HepG2 (cell line): ENCODE measurements around the gene DCAF6. TPM values are rescaled to one million over a fixed set of nuclear protein-coding genes. Genes with fewer than 3 reads are reported as not detected.

Experiments
- ATRX ChIP-seq: sonication (generic); formaldehyde crosslinking; IDR thresholded peaks from 2 replicates; pipeline ENCODE4 v1.4.0; 2020; ENCODE audit warnings: missing genetic modification reagents, borderline replicate concordance
- ETV6 ChIP-seq: sonication (generic); formaldehyde crosslinking; conservative IDR thresholded peaks from 2 replicates; pipeline ENCODE4 v1.4.0; 2020; ENCODE audit warnings: missing genetic modification reagents
- IKZF5 ChIP-seq: IDR thresholded peaks from 2 replicates; pipeline ENCODE4 v1.6.1; 2018; ENCODE audit warnings: missing genetic modification reagents, mild to moderate bottlenecking, missing compliant biosample characterization
- PCBP2 ChIP-seq: fragments of 200-400 bp; formaldehyde crosslinking; optimal IDR thresholded peaks from 2 replicates; pipeline ENCODE3; 2018; ENCODE audit warnings: low read length, low read depth; ENCODE audit not compliant: poor library complexity, severe bottlenecking
- TEAD2 ChIP-seq: sonication (generic); formaldehyde crosslinking; IDR thresholded peaks from 2 replicates; pipeline ENCODE4 v1.9.0; 2021; ENCODE audit warnings: missing genetic modification reagents
- YY1 ChIP-seq: IDR thresholded peaks from 2 replicates; pipeline ENCODE4 v1.6.1; 2011; ENCODE audit warnings: low read length, low read depth, moderate library complexity, mild to moderate bottlenecking; ENCODE audit not compliant: insufficient read depth, insufficient replicate concordance
- ZBTB10 ChIP-seq: sonication (generic); formaldehyde crosslinking; IDR thresholded peaks from 2 replicates; pipeline ENCODE4 v1.4.0; 2020; ENCODE audit warnings: missing genetic modification reagents, borderline replicate concordance
- ZBTB20 ChIP-seq: sonication (generic); formaldehyde crosslinking; IDR thresholded peaks from 2 replicates; pipeline ENCODE4 v1.8.1; 2023; ENCODE audit warnings: missing genetic modification reagents, low read depth, mild to moderate bottlenecking, borderline replicate concordance
- ZBTB39 ChIP-seq: sonication (generic); formaldehyde crosslinking; IDR thresholded peaks from 2 replicates; pipeline ENCODE4 v1.5.0; 2020; ENCODE audit warnings: missing genetic modification reagents
- ZFP36 ChIP-seq: fragments of 150-350 bp; IDR thresholded peaks from 2 replicates; pipeline ENCODE4 v1.6.1; 2018; ENCODE audit warnings: borderline replicate concordance, low read length, low read depth; ENCODE audit not compliant: partially characterized antibody
- ZFP90 ChIP-seq: sonication (generic); formaldehyde crosslinking; IDR thresholded peaks from 2 replicates; pipeline ENCODE4 v1.8.0; 2022; ENCODE audit warnings: missing genetic modification reagents, mild to moderate bottlenecking, inconsistent platforms, borderline replicate concordance
- ZNF260 ChIP-seq: sonication (generic); formaldehyde crosslinking; IDR thresholded peaks from 2 replicates; pipeline ENCODE4 v1.4.0; 2020; ENCODE audit warnings: missing genetic modification reagents, low read depth, mild to moderate bottlenecking, borderline replicate concordance
- ZNF362 ChIP-seq: sonication (generic); formaldehyde crosslinking; IDR thresholded peaks from 2 replicates; pipeline ENCODE4 v1.4.0; 2020; ENCODE audit warnings: missing genetic modification reagents, mild to moderate bottlenecking, borderline replicate concordance
- ZNF383 ChIP-seq: sonication (generic); formaldehyde crosslinking; IDR thresholded peaks from 2 replicates; pipeline ENCODE4 v1.4.0; 2020; ENCODE audit warnings: missing genetic modification reagents, mild to moderate bottlenecking, borderline replicate concordance
- ZNF749 ChIP-seq: sonication (generic); formaldehyde crosslinking; IDR thresholded peaks from 2 replicates; pipeline ENCODE4 v1.8.0; 2022; ENCODE audit warnings: mild to moderate bottlenecking, missing genetic modification reagents, moderate library complexity, borderline replicate concordance
- ZNF768 ChIP-seq: sonication (generic); formaldehyde crosslinking; IDR thresholded peaks from 2 replicates; pipeline ENCODE4 v1.4.0; 2020; ENCODE audit warnings: missing genetic modification reagents
- polyA plus RNA-seq, 8 experiments: library from polyadenylated mRNA; depleted of rRNA in 3 of 8; stranded (reverse) in 7 of 8; unstranded in 1 of 8; fragments of >200 nt; fragmentation: Illumina TruSeq in 4 of 8; extraction: Trizol in 4 of 8; gene quantifications; 2 replicates each; pipeline versions ENCODE4 v1.2.1 to v1.2.3, GENCODE V29; 2011 to 2016; ENCODE audit warnings: low read depth in 4 of 8, missing spikeins in 1 of 8, mixed read lengths in 1 of 8; ENCODE audit not compliant: insufficient read depth in 1 of 8
- total RNA-seq, 5 experiments: library from RNA; depleted of rRNA; stranded (reverse); fragments of >200 nt; fragmentation: Illumina TruSeq; extraction: Trizol; gene quantifications; 2 replicates each; pipeline ENCODE4 v1.2.3, GENCODE V29; 2016; ENCODE audit warnings: low read depth in 1 of 5
- TF ChIP-seq, protein P1 (sequence below): sonication (generic); formaldehyde crosslinking; IDR thresholded peaks from 2 replicates; pipeline ENCODE4 v1.8.1; 2023; ENCODE audit warnings: missing genetic modification reagents, mild to moderate bottlenecking, borderline replicate concordance
- TF ChIP-seq, protein P2 (sequence below): sonication (generic); formaldehyde crosslinking; IDR thresholded peaks from 2 replicates; pipeline ENCODE4 v1.5.0; 2020; ENCODE audit warnings: missing genetic modification reagents

The DCAF6 gene
- total and polyA plus RNA-seq, 2 of the 13 experiments (the other 11 are each of a cell fraction or from before 2014, with no cell fraction given): 24.7 to 33.7 TPM

- TF ChIP-seq ZNF260 (CRISPR knock-in tag) (no peak), ZBTB39 (CRISPR knock-in tag) (no peak; the same call in 1 of the 2 replicates), PCBP2 (no peak), ZBTB10 (CRISPR knock-in tag) (0 out of 2 replicates have a peak, but pooled peaks have one; percentile 29), ETV6 (CRISPR knock-in tag) (no peak), ZNF362 (CRISPR knock-in tag) (no peak), IKZF5 (CRISPR knock-in tag) (no peak), ZNF768 (CRISPR knock-in tag) (peak; percentile 33; the same call in 1 of the 2 replicates), ZFP36 (no peak), ZNF749 (no peak), ATRX (CRISPR knock-in tag) (no peak), ZBTB20 (CRISPR knock-in tag) (peak; percentile 57; the same call in 1 of the 2 replicates), ZNF383 (CRISPR knock-in tag) (no peak), YY1 (no peak), TEAD2 (CRISPR knock-in tag) (no peak), ZFP90 (peak; percentile 74; the same call in 1 of the 2 replicates)
- TF ChIP-seq, protein P1, sequence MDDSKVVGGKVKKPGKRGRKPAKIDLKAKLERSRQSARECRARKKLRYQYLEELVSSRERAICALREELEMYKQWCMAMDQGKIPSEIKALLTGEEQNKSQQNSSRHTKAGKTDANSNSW: no peak
- TF ChIP-seq, protein P2, sequence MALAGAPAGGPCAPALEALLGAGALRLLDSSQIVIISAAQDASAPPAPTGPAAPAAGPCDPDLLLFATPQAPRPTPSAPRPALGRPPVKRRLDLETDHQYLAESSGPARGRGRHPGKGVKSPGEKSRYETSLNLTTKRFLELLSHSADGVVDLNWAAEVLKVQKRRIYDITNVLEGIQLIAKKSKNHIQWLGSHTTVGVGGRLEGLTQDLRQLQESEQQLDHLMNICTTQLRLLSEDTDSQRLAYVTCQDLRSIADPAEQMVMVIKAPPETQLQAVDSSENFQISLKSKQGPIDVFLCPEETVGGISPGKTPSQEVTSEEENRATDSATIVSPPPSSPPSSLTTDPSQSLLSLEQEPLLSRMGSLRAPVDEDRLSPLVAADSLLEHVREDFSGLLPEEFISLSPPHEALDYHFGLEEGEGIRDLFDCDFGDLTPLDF (CRISPR knock-in tag): no peak
Observed at GRCh38 chr1:167935216-167936067, 1.0 kb upstream of the DCAF6 start (continued).
